Stimulated activated CD4-positive, alpha-beta T cell treated with anti-CD3 and anti-CD28 coated beads, Interleukin-2, amount 100 ng/mL, for 4 hours (primary cell): ENCODE data around the gene PPP4C.

Source experiments
- DNase-seq: peaks from one replicate; pipeline ENCODE4 v3.0.0-alpha.2; 2020; ENCODE audit warnings: low read depth

PPP4C gene

GRCh38 chr16:30127993-30128392 is 52.2 kb downstream of the PPP4C start:
- DNase-seq: no peak

DNA sequence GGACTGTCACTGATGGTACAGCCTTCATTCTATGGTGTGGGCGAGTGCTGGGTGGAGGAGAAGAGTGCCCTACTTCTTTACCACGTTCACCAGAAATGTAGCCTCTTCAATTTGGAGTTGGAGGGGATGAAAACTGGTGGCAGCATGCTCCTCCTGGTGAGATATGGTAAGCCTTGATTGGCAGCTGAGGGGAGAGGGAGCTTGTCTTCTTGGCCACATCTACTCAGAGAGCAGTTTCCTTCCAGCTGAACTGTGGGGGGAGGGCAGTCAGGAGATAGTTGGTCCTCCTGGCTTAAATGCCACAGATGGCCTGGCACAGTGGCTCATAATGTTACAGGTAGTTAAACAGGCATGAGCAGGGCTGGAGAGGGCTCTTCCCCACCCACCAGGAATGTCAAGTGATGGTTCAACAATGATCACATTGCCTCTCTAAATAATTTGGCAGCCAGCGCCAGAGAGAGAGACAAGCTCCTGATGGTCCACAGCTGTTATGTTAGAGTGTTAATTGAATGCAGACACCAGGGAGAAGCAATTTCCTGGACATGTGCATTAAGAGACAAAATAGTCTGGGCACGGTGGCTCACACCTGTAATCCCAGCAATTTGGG is 56.2 kb downstream of the PPP4C start:
- no peak for DNase-seq

GRCh38 chr16:30132591-30132990 is 56.8 kb downstream of the PPP4C start:
- no peak for DNase-seq
